GM08714 (cell line): Measurements from ENCODE around the gene PROSER2.

Experiments
- H3K4me3 ChIP-seq: fragments of 200-500 bp; sonication (Bioruptor generic); 2 replicates; pipeline ENCODE4 v1.5.1; 2014; ENCODE audit warnings: mild to moderate bottlenecking, low read length, inconsistent platforms
- ZNF274 ChIP-seq: IDR thresholded peaks from 2 replicates; pipeline ENCODE4 v1.6.1; 2012; ENCODE audit warnings: mild to moderate bottlenecking, low read depth, low read length

The PROSER2 gene

DNA sequence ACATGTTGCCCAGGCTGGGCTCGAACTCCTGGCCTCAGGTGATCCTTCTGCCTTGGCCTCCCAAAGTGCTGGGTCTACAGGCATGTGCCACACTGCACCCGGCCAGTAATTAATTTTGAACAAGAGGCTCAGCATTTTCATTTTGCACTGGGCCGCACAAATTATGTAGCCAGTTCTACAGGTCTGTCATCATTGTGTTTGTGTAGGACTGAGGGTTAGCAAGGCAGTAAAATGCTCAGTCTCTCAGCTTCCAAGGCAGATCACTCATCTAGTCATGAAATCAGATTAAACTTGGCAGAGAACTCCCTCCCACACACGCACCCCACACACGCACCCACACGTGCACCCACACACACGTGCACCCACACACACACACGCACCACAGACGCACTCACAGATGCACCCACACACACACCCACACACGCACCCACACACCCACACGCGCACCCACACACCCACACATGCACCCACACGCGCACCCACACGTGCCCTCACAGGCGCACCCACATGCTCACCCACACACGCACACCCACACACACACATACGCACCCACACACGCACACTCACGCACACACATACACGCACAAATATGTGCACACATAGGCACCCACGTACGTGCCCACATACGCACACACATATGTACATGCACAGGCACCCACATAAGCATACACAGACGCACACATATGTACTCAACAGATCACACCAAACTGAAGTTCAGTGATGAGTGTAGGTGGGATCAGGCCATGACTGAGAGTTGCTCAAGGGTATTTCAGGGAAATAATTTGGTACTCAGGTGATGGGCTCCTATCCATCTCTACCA, 27.8 kb upstream of the PROSER2 start:
- no peak overlapping the region for H3K4me3 ChIP-seq
- no peak for TF ChIP-seq ZNF274

DNA sequence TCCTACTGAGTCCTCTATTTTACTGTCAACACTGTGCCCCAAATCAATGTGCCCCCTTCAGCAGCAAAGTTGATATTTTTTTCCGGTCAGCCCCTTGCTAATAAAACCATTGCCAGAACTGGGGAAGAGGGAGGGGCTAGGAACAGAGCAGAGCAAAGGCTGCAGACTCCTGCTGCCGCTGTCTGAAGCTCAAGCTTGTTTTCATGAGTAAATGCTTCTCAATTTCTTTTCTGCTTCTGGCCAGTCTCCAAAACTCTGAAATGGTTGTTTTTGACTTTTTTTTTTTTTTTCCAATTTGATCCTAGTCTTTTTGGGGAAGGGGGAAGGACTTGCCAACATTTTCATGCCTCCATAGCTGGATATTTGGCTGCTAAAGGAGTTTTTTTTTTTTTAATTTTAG, 26.7 kb upstream of the PROSER2 start:
- TF ChIP-seq ZNF274 = no peak

DNA sequence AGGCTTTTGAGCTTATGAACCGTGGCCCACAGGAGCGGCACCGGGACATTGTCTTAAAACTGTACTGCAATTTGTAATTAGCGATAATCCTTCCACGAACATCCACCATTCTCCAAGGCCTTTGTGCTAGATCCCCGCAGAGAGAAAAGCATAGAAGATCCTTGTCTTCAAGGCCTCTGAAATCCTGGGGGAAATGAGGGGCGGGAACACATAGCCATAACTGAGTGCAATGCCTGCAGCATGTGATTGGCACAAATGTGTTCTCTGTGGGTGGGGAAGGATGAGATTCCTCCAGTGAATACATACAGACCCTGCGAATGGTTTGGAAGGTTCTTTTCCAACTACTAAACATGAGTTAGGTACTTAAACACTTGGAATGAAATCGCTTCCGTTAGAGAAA, 25.9 kb upstream of the PROSER2 start:
- no peak for TF ChIP-seq ZNF274
- no peak overlapping the region for H3K4me3 ChIP-seq

More for the DNA sequence above, 26.7 kb upstream of the PROSER2 start:
- no peak overlapping the region for H3K4me3 ChIP-seq

DNA sequence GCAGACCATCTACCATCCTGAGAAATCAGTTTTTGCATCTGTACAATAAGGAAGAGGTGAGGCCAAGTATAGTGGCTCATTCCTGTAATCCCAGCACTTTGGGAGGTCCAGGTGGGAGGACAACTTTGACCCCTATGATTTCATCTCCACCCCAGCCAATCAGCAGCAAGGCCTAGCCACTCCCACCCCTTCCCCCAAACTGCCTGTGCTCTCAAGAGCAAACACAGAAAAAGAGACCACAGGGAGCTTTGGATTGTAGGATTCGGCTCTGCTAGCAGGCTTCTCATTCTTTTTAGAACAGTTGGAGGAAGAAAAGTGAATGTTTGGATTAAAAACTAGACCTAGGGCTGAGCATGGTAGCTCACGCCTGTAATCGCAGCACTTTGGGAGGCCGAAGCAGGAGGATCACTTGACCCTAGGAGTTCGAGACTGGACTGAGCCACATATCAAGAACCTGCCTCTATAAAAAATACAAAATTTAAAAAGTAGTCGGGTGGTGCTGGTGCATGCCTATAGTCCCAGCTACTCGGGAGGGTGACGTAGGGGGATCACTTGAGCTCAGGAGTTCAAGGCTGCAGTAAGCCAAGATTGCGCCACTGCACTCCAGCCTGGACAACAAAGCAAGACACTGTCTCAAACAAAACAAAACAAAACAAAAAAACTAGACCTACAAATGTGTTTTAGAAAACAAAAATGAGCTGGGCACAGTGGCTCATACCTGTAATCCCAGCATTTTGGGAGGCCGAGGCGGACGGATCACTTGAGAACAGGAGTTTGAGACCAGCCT, 25.1 kb upstream of the PROSER2 start:
- H3K4me3 ChIP-seq = no peak overlapping the region
- no peak for TF ChIP-seq ZNF274

DNA sequence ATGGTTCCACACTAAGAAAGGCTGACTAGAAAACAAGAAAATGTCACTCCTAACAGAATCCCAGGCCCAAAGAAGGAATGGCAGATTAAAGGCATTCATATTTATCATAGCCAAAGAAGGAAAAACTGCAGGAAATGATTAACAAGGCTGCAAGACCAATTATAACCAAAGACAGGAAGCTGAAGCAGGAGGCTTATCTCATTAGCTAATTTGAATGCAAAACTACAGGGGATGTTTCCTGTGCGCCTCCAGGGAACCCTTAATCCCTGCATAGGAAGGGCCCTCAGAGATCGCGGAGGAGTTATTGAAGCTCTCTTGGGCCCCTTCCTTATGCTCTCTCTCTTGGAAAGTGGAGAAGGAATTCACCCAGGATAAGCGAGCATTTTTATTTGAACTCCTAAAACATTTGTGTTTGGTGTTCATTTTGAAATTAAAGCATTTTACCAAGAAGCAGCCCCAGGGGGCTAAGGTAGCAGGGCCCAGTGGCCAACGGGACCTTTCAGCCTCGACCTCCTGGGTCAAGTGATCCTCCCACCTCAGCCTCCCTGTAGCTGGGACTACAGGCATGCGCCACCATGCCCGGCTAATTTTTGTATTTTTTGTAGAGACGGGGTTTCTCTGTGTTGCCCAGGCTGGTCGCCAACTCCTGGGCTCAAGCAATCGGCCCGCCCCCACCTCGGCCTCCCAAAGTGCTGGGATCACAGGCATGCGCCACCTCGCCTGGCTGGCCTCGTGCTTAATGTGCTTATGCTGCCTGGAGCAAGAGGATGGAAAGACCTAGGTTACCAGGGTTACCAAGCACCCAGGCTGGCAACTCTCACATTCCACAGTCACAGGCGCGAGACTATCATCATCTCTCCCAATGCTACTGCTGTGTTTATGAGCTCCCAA, 24.1 kb upstream of the PROSER2 start:
- H3K4me3 ChIP-seq = no peak overlapping the region
- no peak for TF ChIP-seq ZNF274

DNA sequence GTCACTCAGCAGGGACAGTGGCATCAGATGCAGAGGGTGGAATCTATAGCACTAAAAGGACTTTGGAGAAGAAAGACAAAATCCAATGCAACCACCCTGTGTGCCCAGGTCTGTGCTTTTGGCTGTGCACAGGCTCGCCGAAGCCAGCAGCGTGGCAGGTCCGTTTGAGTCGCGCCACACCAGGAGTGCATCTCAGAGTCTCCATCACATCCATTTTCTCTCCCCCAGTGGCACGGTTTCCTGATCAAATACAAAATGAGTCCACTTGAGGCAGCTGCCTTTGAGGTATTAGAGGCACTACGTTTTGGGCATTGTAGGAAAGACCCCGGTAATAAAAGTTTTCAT, 23.4 kb upstream of the PROSER2 start:
- TF ChIP-seq ZNF274 = no peak

DNA sequence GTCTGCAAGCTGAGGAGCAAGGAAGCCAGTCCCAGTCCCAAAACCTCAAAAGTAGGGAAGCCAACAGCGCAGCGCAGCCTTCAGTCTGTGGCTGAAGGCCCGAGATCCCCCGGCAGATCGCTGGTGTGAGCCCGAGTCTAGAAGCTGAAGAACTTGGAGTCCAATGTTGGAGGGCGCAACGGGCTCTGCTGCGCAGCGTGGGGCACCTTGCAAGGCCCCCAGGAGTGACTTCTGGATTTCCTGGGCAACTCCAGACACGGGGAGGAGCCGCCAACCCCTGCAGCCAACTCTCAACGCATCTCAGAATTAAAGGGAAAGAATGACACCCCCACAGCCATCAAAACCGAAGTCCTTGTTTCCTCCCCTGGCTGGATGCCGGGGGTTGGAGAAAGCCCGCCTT, 18.8 kb upstream of the PROSER2 start:
- H3K4me3 ChIP-seq = no peak overlapping the region
- no peak for TF ChIP-seq ZNF274

More for the DNA sequence above, 23.4 kb upstream of the PROSER2 start:
- H3K4me3 ChIP-seq = no peak overlapping the region

DNA sequence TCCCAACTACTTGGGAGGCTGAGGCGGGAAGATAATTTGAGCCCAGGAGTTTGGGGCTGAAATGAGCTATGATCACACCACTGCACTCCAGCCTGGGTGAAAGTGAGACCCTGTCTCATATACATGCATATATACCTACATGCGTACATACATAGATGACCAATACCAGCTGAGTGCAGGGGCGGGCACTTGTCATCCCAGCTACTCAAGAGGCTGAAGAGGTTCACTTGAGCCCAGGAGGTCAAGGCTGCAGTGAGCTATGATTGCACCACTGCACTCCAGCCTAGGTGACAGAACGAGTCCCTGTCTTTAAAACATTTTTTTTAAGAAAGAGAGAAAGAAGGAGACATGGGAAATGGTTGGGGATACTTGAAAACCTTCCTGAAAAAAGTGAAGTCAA, 17.4 kb upstream of the PROSER2 start:
- H3K4me3 ChIP-seq = no peak overlapping the region
- no peak for TF ChIP-seq ZNF274

DNA sequence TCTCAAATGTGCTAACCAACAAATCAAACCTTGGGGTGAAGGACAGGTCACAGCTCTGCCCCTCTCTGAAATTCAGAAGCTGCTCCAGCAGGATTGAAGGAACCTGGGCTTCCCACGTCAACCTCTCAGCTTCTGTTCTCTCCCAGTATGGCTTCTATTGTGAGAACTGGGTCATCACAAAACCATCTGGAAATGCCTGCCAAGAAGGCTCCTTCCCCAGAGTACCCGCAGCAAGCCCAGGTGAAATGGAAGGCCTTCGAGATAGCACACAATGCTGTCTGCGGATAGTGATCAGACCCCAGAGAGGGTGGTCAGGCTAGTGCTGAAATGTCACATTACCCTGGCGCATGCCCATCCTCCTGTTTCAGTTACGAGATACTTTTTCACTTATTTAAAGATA, 16.4 kb upstream of the PROSER2 start:
- no peak for TF ChIP-seq ZNF274
- no peak overlapping the region for H3K4me3 ChIP-seq

DNA sequence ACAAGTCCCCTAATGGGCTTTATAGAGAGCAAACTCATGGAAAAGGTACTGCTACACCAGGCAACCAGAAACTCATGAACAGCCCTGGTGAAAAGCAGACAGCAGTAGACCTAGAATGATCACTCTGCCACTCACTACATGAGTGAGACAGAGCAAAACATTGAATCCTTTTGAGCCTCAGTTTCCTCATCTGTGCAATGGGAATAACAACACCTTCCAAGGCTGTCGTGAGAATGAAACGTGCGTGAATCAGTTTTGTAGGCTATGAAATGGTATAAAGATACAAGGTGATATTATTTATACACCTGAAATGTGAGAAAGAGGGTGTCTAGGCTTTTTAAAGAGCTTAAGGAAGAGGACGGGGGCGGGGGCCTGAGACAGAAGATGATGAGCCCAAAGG, 14.3 kb upstream of the PROSER2 start:
- TF ChIP-seq ZNF274 = no peak
- H3K4me3 ChIP-seq = no peak overlapping the region

DNA sequence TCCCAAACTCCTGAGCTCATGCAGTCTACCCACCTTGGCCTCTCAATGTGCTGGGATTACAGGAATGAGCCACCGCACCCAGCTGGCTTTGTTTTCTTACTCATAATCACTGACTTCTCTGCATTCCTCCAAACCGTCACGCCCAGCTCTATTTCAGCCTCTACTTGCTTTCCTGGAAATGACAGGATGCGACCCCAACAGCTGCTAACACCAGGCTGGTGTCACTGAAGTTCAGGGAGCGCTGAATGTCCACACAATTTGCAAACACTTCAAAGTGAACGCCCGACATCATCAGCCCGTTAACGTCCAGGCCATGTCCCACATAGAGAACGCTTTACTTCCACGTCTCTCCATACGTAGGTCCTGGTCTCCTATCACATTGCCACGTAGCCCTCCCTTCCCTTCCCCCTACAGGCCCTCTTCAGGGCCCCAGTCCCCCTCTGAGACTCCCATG, 12.8 kb upstream of the PROSER2 start:
- no peak for TF ChIP-seq ZNF274
- H3K4me3 ChIP-seq = no peak overlapping the region

DNA sequence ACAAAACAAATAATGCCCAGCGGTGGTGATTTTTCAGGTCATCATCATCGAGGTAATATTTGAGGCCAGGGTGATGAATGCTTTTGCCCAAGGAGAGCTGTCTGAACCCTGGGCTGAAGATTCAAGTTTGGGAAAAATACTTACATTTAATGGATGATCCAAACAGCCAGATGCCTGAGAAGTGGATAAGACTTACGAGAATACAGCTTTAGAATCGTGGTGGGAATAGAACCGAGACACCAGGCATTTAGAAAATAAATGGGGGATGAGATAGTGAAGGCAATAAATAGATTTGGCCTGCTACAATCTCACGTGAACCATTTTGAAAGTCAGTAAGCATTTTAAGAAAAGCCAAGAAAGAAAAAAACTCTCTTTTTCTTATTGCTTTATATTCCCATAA, 12.2 kb upstream of the PROSER2 start:
- TF ChIP-seq ZNF274 = no peak
- no peak overlapping the region for H3K4me3 ChIP-seq

DNA sequence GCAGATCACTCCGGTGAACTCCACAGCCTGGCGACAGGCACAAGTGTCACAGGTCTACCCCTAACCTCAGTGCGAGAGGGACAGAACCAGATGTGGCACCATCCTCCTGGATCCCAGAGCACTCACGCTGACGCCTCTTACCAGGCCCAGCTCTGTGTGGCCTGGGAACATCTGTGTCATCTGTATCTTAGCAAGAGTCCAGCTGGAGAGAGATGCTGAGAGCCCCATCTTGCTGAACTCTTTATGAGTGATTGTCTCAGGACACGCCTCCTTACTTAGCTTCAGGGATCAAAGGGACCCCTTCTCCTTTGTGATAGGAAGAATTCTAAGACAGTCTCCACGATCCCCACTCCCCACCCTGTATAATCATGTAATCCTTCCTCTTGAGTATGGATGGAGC, 10.0 kb upstream of the PROSER2 start:
- TF ChIP-seq ZNF274 = no peak
- no peak overlapping the region for H3K4me3 ChIP-seq

DNA sequence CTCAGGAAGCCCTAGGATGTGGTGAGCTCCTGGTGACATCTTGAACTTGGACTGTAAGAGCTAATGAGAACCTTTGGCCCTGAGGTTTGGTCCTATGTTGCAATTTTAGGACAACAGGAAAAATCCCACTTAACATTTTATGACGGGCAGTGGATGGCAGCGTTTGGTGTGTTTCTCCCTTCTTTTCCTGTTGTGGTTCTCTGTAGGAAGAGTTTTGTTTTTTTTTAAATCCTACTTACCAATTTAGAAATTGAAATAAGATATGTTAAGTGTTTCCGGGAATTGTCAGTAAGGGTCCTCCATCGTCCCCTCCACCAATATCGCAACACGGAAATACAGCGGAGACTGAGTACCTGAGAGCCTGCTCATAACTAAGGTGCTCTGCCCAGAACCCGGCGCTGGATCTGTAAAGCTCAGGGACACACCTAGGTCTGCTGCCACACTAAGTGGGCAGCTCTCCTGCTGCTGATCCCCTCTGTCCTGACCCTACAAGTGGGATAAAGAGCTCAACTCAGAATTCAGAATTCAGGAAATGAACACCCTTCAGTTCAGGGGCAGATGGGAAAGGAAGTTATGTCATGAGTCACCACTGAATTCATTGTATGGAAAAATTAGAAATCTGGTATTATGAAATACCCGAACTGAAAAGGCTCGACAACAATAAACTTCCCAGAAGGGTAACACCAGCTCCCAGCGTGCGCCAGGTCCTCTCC, 9.1 kb upstream of the PROSER2 start:
- no peak overlapping the region for H3K4me3 ChIP-seq
- TF ChIP-seq ZNF274 = no peak
